Measurements from ENCODE around the gene SYT9.

SYT9 gene

DNA sequence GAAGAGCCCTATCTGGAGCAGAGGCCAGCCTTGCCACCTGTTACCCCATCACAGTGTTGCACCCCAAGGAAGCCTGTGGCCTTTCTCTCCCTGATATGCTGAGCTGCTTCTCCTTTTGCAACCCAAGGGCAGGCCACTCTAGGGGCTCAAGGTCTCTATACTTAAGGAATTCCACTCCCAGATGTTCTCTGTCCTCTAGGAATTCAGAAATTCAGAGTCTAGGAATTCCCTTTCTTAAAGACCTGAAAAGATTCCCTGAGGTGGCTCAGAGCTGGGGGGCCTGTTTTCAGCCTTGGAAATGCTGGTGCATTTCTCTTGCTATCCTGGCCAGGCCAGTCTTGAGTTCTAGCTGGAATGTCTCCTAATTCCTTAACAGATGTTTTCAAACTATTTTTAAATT is 165.6 kb downstream of the SYT9 start:
- H3K36me3 ChIP-seq: no peaks in the 10 kb centered on the region
- no peak overlapping the region for H3K27ac ChIP-seq
- H3K4me3 ChIP-seq (ENCODE audit: low read depth in 1 of 2, low read length in 1 of 2): no peak overlapping the region
- TF ChIP-seq, protein P1, sequence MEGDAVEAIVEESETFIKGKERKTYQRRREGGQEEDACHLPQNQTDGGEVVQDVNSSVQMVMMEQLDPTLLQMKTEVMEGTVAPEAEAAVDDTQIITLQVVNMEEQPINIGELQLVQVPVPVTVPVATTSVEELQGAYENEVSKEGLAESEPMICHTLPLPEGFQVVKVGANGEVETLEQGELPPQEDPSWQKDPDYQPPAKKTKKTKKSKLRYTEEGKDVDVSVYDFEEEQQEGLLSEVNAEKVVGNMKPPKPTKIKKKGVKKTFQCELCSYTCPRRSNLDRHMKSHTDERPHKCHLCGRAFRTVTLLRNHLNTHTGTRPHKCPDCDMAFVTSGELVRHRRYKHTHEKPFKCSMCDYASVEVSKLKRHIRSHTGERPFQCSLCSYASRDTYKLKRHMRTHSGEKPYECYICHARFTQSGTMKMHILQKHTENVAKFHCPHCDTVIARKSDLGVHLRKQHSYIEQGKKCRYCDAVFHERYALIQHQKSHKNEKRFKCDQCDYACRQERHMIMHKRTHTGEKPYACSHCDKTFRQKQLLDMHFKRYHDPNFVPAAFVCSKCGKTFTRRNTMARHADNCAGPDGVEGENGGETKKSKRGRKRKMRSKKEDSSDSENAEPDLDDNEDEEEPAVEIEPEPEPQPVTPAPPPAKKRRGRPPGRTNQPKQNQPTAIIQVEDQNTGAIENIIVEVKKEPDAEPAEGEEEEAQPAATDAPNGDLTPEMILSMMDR (IDR thresholded peaks at IDR 0.05): no peak
- H3K27me3 ChIP-seq: peaks cover 8% of the 10 kb centered on the region
- no peaks in the 10 kb centered on the region for H3K4me1 ChIP-seq (ENCODE audit: control insufficient read depth in 1 of 2, insufficient read depth in 1 of 2, low read depth in 1 of 2, low read length in 1 of 2)
- H3K9me3 ChIP-seq: no peaks in the 10 kb centered on the region

GRCh38 chr11:7418061-7418460 is 166.4 kb downstream of the SYT9 start:
- no peak overlapping the region for H3K4me3 ChIP-seq (ENCODE audit: low read depth in 1 of 2, low read length in 1 of 2)
- H3K36me3 ChIP-seq: no peaks in the 10 kb centered on the region
- TF ChIP-seq, protein P1 (IDR thresholded peaks at IDR 0.05): no peak
- no peaks in the 10 kb centered on the region for H3K9me3 ChIP-seq
- no peak overlapping the region for H3K27ac ChIP-seq
- H3K27me3 ChIP-seq: peaks cover 8% of the 10 kb centered on the region
- H3K4me1 ChIP-seq (ENCODE audit: control insufficient read depth in 1 of 2, insufficient read depth in 1 of 2, low read depth in 1 of 2, low read length in 1 of 2): no peaks in the 10 kb centered on the region

- H3K27ac ChIP-seq: no peak overlapping the region
- TF ChIP-seq, protein P1 (IDR thresholded peaks at IDR 0.05): no peak
- H3K27me3 ChIP-seq: peaks cover 14% of the 10 kb centered on the region
- no peaks in the 10 kb centered on the region for H3K36me3 ChIP-seq
- no peaks in the 10 kb centered on the region for H3K4me1 ChIP-seq (ENCODE audit: control insufficient read depth in 1 of 2, insufficient read depth in 1 of 2, low read depth in 1 of 2, low read length in 1 of 2)
- no peak overlapping the region for H3K4me3 ChIP-seq (ENCODE audit: low read depth in 1 of 2, low read length in 1 of 2)
- no peaks in the 10 kb centered on the region for H3K9me3 ChIP-seq
These were observed 167.2 kb downstream of the SYT9 start for GRCh38 chr11:7418906-7419305.

DNA sequence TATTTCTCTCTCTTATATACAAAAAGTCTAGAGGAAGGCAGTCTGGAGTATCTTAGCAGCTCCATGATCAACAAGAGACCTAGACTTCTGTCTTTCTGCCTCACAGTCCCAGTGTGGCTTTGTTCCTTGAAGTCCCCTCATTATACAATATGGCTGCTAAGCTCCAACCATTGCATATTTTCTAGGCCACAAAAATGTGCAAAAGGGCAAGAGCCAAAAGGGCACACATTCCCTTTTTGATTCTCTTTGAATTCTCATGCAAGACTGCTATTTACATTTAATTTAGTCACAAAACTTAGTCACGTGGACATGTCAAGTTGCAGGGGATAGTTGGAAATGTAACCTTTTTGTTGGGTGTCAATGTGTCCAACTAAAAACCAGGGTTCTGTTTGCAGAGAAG is 169.4 kb downstream of the SYT9 start:
- H3K36me3 ChIP-seq: no peaks in the 10 kb centered on the region
- TF ChIP-seq, protein P1 (IDR thresholded peaks at IDR 0.05): no peak
- H3K4me3 ChIP-seq (ENCODE audit: low read depth in 1 of 2, low read length in 1 of 2): no peak overlapping the region
- H3K4me1 ChIP-seq (ENCODE audit: control insufficient read depth in 1 of 2, insufficient read depth in 1 of 2, low read depth in 1 of 2, low read length in 1 of 2): no peaks in the 10 kb centered on the region
- H3K9me3 ChIP-seq: no peaks in the 10 kb centered on the region
- H3K27ac ChIP-seq: no peak overlapping the region
- peaks cover 6% of the 10 kb centered on the region for H3K27me3 ChIP-seq

DNA sequence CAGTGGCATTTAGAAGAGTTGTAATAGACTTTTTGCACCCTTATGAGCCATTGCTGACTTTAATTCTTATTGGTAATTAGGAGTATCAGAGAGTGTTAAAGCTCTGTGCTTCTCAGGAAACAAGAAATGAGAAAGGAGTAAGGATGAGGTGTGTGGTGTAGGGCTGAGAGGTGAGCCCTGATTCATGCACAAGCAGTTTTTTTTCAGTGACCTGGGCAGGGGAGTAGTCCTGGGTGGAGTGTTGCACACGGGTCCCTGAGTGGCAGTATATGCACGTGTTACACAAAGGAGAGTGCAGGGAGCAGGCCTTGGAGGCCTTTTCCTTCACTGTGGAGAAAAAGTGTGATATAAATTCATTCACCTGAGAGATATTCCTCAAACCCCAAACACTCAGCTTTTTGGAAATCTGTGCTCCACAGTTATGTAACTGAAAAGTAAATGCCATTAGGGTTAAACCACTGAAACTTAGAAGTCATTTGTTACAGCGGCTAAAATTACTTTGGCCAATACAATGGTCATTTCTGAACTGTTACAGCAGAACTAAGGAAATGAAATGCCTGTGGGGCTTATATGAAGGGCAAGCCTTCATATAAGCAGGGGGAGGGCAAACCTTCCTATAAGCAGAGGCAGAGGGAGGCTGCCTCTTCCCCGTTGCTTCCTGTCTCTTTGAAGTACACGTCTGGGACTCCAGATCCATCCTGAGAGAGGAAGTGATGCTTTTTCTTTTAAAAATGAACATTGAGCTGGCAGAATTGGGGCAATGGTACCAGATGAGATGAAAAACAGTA is 171.0 kb downstream of the SYT9 start:
- Histone ChIP-seq H3K4me1 (ENCODE audit: control insufficient read depth in 1 of 2, insufficient read depth in 1 of 2, low read depth in 1 of 2, low read length in 1 of 2) (no peaks in the 10 kb centered on the region), H3K9me3 (no peaks in the 10 kb centered on the region), H3K4me3 (ENCODE audit: low read depth in 1 of 2, low read length in 1 of 2) (no peak overlapping the region), H3K36me3 (no peaks in the 10 kb centered on the region), H3K27me3 (peaks cover 9% of the 10 kb centered on the region), H3K27ac (no peak overlapping the region)
- TF ChIP-seq, protein P1 (IDR thresholded peaks at IDR 0.05): no peak
